ENCODE results near the gene HSD17B12. TPM values are rescaled to one million over a fixed set of nuclear protein-coding genes. Genes with fewer than 3 reads are reported as not detected.

HSD17B12 gene
- total and polyA plus RNA-seq, 2 experiments from 2014 or later = 128 to 168 TPM

- TF ChIP-seq ZNF462 (CRISPR knock-in tag; IDR thresholded peaks at IDR 0.05) (no peak), ZNF331 (CRISPR knock-in tag; IDR thresholded peaks at IDR 0.05; ENCODE audit: low read depth) (no peak), CTCF (conservative IDR thresholded peaks at IDR 0.05; ENCODE audit: low read depth in 2 of 2) (no peak), ETS1 (IDR thresholded peaks at IDR 0.05) (no peak), REST (IDR thresholded peaks at IDR 0.05; ENCODE audit: unreplicated experiment) (no peak), NANOG (IDR thresholded peaks at IDR 0.05; ENCODE audit: borderline replicate concordance) (no peak), CREB1 (CRISPR knock-in tag; IDR thresholded peaks at IDR 0.05; ENCODE audit: low read depth) (no peak), ZNF114 (CRISPR knock-in tag; IDR thresholded peaks at IDR 0.05) (no peak), STAT1 (IDR thresholded peaks at IDR 0.05; ENCODE audit: unreplicated experiment) (no peak)
These were observed 150.4 kb downstream of the HSD17B12 start (continued) for GRCh38 chr11:43830928-43831440.

Data from GM23338 (cell line).